NK-92 treated with Interleukin-12 subunit alpha and Interleukin-12 subunit beta, amount 100 ng/mL, for 24 hours (cell line): ENCODE results near the gene CDH4.
"Not testable (repeated sequence)": the region's sequence is repeated elsewhere in the genome, so short reads cannot be mapped to it uniquely, and the experiment has no call there.

Source experiments
- DNase-seq: peaks from one replicate; lab custom pipeline; 2025; lab: John Stamatoyannopoulos, UW

Gene CDH4

GRCh38 chr20:61964675-61965605 is 712.9 kb downstream of the CDH4 start:
- no peak for DNase-seq

- DNase-seq: no peak
Observed at GRCh38 chr20:61965606-61966491, 713.8 kb downstream of the CDH4 start.

GRCh38 chr20:61966492-61967244 is 714.6 kb downstream of the CDH4 start:
- DNase-seq: no peak

GRCh38 chr20:61967300-61967699 is 715.2 kb downstream of the CDH4 start:
- DNase-seq: no peak

GRCh38 chr20:61968036-61968810 is 716.2 kb downstream of the CDH4 start:
- DNase-seq: no peak

- DNase-seq: no peak
Observed at GRCh38 chr20:61968932-61969331, 716.9 kb downstream of the CDH4 start.

GRCh38 chr20:61969806-61970205 is 717.7 kb downstream of the CDH4 start:
- no peak for DNase-seq

- DNase-seq: no peak
Observed at GRCh38 chr20:61970357-61970756, 718.3 kb downstream of the CDH4 start.

- not testable (repeated sequence) for DNase-seq
Observed at GRCh38 chr20:61971595-61971994, 719.5 kb downstream of the CDH4 start.

GRCh38 chr20:61972636-61973508 is 720.8 kb downstream of the CDH4 start:
- no peak for DNase-seq

- DNase-seq: no peak
Observed at GRCh38 chr20:61973515-61974356, 721.7 kb downstream of the CDH4 start.

- no peak for DNase-seq
Observed at GRCh38 chr20:61974357-61974665, 722.2 kb downstream of the CDH4 start.

GRCh38 chr20:61975407-61976129 is 723.5 kb downstream of the CDH4 start:
- no peak for DNase-seq

GRCh38 chr20:61976263-61976643 is 724.2 kb downstream of the CDH4 start:
- DNase-seq: no peak

- DNase-seq: no peak
Observed at GRCh38 chr20:61976644-61977418, 724.8 kb downstream of the CDH4 start.

GRCh38 chr20:61977419-61977786 is 725.3 kb downstream of the CDH4 start:
- no peak for DNase-seq

GRCh38 chr20:61978491-61978890 is 726.4 kb downstream of the CDH4 start:
- no peak for DNase-seq

- no peak for DNase-seq
Observed at GRCh38 chr20:61979090-61979489, 727.0 kb downstream of the CDH4 start.
